ENCODE data around the gene ABCB8.
"Not testable (repeated sequence)": the region's sequence is repeated elsewhere in the genome, so short reads cannot be mapped to it uniquely, and the experiment has no call there.

The ABCB8 gene

GRCh38 chr7:151007469-151007898, 20.8 kb upstream of the ABCB8 start:
- Histone ChIP-seq H3K36me3 (no peaks in the 10 kb centered on the region), H3K27ac (peak overlapping the region; percentile 90), H3K4me2 (peak overlapping the region; percentile 99), H3K4me1 (peaks cover 78% of the 10 kb centered on the region), H3K27me3 (no peaks in the 10 kb centered on the region), H3K4me3 (peak overlapping the region; percentile 58), H3K9ac (peak overlapping the region; percentile 77), H3K9me3 (no peaks in the 10 kb centered on the region), H4K20me1 (no peaks in the 10 kb centered on the region)
- no peak for TF ChIP-seq Cebpa-rat (IDR thresholded peaks at IDR 0.05)

GRCh38 chr7:151008143-151008510, 20.1 kb upstream of the ABCB8 start:
- H3K9ac ChIP-seq = peak overlapping the region; percentile 77; the same call in 1 of the 2 replicates
- H3K27ac ChIP-seq = peak overlapping the region; percentile 90
- no peaks in the 10 kb centered on the region for H3K27me3 ChIP-seq
- TF ChIP-seq Cebpa-rat (IDR thresholded peaks at IDR 0.05) = no peak
- H3K9me3 ChIP-seq = no peaks in the 10 kb centered on the region
- peaks cover 85% of the 10 kb centered on the region for H3K4me1 ChIP-seq
- peak overlapping the region; percentile 58 for H3K4me3 ChIP-seq
- no peaks in the 10 kb centered on the region for H3K36me3 ChIP-seq
- peak overlapping the region; percentile 99 for H3K4me2 ChIP-seq
- H4K20me1 ChIP-seq = no peaks in the 10 kb centered on the region

GRCh38 chr7:151008511-151009323, 19.5 kb upstream of the ABCB8 start:
- peak overlapping the region; percentile 90 for H3K27ac ChIP-seq
- no peaks in the 10 kb centered on the region for H3K27me3 ChIP-seq
- H3K9me3 ChIP-seq = no peaks in the 10 kb centered on the region
- no peaks in the 10 kb centered on the region for H3K36me3 ChIP-seq
- peak overlapping the region; percentile 77 for H3K9ac ChIP-seq
- H3K4me2 ChIP-seq = peak overlapping the region; percentile 99
- H3K4me3 ChIP-seq = peak overlapping the region; percentile 58
- TF ChIP-seq Cebpa-rat (IDR thresholded peaks at IDR 0.05) = no peak
- H3K4me1 ChIP-seq = peaks cover 89% of the 10 kb centered on the region
- no peaks in the 10 kb centered on the region for H4K20me1 ChIP-seq

- Histone ChIP-seq H3K4me3 (peak overlapping the region; percentile 29; the same call in 1 of the 2 replicates), H3K9ac (peak overlapping the region; percentile 57; the same call in 1 of the 2 replicates), H3K4me1 (peaks cover 96% of the 10 kb centered on the region), H3K9me3 (no peaks in the 10 kb centered on the region), H4K20me1 (no peaks in the 10 kb centered on the region), H3K4me2 (peak overlapping the region; percentile 99), H3K36me3 (peaks cover 7% of the 10 kb centered on the region; the same call in 1 of the 2 replicates), H3K27me3 (no peaks in the 10 kb centered on the region), H3K27ac (peak overlapping the region; percentile 90)
- TF ChIP-seq Cebpa-rat (IDR thresholded peaks at IDR 0.05) = no peak
Observed at GRCh38 chr7:151009327-151010036, 18.8 kb upstream of the ABCB8 start.

GRCh38 chr7:151010037-151010306, 18.3 kb upstream of the ABCB8 start:
- Histone ChIP-seq H3K27ac (peak overlapping the region; percentile 90), H3K27me3 (no peaks in the 10 kb centered on the region), H4K20me1 (no peaks in the 10 kb centered on the region), H3K9ac (peak overlapping the region; percentile 57), H3K4me1 (peaks cover 96% of the 10 kb centered on the region), H3K36me3 (peaks cover 7% of the 10 kb centered on the region; the same call in 1 of the 2 replicates), H3K9me3 (no peaks in the 10 kb centered on the region), H3K4me3 (peak overlapping the region; percentile 29; the same call in 1 of the 2 replicates), H3K4me2 (peak overlapping the region; percentile 99)
- TF ChIP-seq Cebpa-rat (IDR thresholded peaks at IDR 0.05) = no peak

DNA sequence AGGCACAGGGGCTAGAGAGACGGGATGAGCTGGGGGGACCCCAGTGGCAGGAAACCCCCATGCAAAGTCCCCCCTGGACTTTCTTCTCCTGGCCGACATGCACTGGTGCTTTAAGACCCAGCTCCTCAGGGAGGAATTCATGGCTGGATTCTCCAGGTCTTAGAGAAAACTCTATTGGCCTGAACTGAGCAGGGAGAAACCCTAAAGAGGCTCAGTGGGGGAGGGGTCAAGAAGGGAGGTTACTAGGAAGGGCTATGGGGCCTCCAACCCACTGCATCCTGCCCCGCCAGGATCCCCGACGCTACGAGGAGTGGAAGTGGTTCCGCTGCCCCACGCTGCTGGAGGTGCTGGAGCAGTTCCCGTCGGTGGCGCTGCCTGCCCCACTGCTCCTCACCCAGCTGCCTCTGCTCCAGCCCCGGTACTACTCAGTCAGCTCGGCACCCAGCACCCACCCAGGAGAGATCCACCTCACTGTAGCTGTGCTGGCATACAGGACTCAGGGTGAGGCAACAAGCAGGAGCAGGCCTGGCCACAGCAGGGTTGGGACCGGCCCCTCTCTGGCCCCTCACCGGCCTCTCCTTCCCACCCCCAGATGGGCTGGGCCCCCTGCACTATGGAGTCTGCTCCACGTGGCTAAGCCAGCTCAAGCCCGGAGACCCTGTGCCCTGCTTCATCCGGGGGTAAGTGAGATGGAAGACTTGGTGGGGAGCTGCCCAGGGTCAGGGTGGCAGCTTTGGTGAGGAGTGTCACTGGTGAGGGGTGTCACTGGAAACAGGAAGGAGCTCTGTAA, 17.7 kb upstream of the ABCB8 start:
- no peaks in the 10 kb centered on the region for H4K20me1 ChIP-seq
- no peaks in the 10 kb centered on the region for H3K9me3 ChIP-seq
- H3K27me3 ChIP-seq = no peaks in the 10 kb centered on the region
- H3K9ac ChIP-seq = peak overlapping the region; percentile 57
- peak overlapping the region; percentile 99 for H3K4me2 ChIP-seq
- H3K27ac ChIP-seq = peak overlapping the region; percentile 90
- no peak for TF ChIP-seq Cebpa-rat (IDR thresholded peaks at IDR 0.05)
- H3K36me3 ChIP-seq = peaks cover 7% of the 10 kb centered on the region; the same call in 1 of the 2 replicates
- H3K4me3 ChIP-seq = peak overlapping the region; percentile 29; the same call in 1 of the 2 replicates
- peaks cover 96% of the 10 kb centered on the region for H3K4me1 ChIP-seq

- H3K9me3 ChIP-seq = no peaks in the 10 kb centered on the region
- H3K4me3 ChIP-seq = peak overlapping the region; percentile 29; the same call in 1 of the 2 replicates
- TF ChIP-seq Cebpa-rat (IDR thresholded peaks at IDR 0.05) = no peak
- no peaks in the 10 kb centered on the region for H3K27me3 ChIP-seq
- peak overlapping the region; percentile 90 for H3K27ac ChIP-seq
- peak overlapping the region; percentile 99 for H3K4me2 ChIP-seq
- H3K9ac ChIP-seq = peak overlapping the region; percentile 57
- H3K36me3 ChIP-seq = peaks cover 7% of the 10 kb centered on the region; the same call in 1 of the 2 replicates
- peaks cover 90% of the 10 kb centered on the region for H3K4me1 ChIP-seq
- H4K20me1 ChIP-seq = no peaks in the 10 kb centered on the region
Observed at GRCh38 chr7:151011097-151011409, 17.2 kb upstream of the ABCB8 start.

GRCh38 chr7:151011616-151012015, 16.6 kb upstream of the ABCB8 start:
- peak overlapping the region; percentile 59 for H3K4me2 ChIP-seq
- H3K4me1 ChIP-seq = peaks cover 90% of the 10 kb centered on the region
- not testable (repeated sequence) for H3K27ac ChIP-seq, H3K36me3 ChIP-seq, H4K20me1 ChIP-seq, H3K27me3 ChIP-seq, H3K9me3 ChIP-seq, H3K9ac ChIP-seq, H3K4me3 ChIP-seq

DNA sequence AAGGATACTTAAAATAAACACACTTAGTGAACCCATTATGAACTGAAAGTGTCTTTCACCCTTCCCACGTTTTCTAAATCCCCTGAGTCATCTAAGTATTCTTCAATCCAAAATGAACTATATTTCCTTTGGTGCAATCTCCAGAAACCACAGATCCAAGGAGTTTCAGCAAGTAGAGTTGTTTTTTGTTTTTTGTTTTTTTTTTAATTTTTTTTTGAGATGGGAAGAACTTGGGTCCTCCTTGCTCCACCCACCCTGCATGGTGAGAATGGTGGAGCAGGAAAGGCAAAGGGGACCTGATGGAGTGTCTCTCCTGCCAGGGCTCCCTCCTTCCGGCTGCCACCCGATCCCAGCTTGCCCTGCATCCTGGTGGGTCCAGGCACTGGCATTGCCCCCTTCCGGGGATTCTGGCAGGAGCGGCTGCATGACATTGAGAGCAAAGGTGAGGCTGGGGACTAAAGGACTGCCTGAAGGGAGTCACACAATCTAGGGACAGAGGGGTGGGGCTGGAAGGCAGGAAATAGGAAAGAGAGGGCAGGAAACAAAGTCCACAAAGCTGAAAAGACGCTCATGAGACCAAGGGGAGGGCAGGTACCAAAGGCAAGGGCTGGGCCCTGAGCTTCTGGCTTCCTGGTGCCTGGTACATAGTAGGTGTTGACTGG, 16.1 kb upstream of the ABCB8 start:
- H4K20me1 ChIP-seq = no peaks in the 10 kb centered on the region
- H3K27me3 ChIP-seq = no peaks in the 10 kb centered on the region
- peaks cover 7% of the 10 kb centered on the region; the same call in 1 of the 2 replicates for H3K36me3 ChIP-seq
- peaks cover 90% of the 10 kb centered on the region for H3K4me1 ChIP-seq
- no peak overlapping the region for H3K4me3 ChIP-seq
- no peak overlapping the region for H3K27ac ChIP-seq
- H3K9ac ChIP-seq = no peak overlapping the region
- H3K9me3 ChIP-seq = no peaks in the 10 kb centered on the region
- TF ChIP-seq Cebpa-rat (IDR thresholded peaks at IDR 0.05) = no peak
- H3K4me2 ChIP-seq = peak overlapping the region; percentile 59
